ENCODE results near the gene EFNA1.

DNA sequence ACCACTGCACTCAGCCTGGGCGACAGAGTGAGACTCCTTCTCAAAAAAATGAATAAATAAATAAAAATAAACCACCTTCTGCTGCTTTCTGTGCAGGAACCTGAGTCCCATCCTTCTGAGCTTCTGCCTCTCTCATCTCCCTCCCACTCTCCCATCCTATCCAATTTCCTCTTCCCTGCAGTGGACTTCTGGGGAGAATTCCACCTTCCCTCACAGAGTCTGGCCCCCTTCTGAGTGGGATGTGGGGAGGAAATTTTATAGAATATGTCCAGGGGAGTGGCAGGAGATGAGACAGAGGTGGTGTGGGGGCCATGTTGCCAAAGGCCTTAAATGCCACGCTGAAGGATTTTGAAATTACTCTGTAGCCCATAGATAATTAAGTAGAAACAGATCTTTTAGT is 5.4 kb upstream of the EFNA1 start:
- TF ChIP-seq POLR2A (IDR thresholded peaks at IDR 0.05; ENCODE audit: low read length) (no peak), GATA1 (IDR thresholded peaks at IDR 0.05; ENCODE audit: low read depth, low read length) (no peak)

All from erythroblast (primary cell).